DND-41 (cell line): ENCODE measurements around the gene KIF13A.

Source experiments
- EZH2 ChIP-seq: IDR thresholded peaks from 3 replicates; pipeline ENCODE4 v1.6.1; 2012; ENCODE audit warnings: borderline replicate concordance, low read depth, mild to moderate bottlenecking, moderate library complexity, low read length, inconsistent platforms; ENCODE audit not compliant: severe bottlenecking
- TF ChIP-seq, protein P1 (sequence below): IDR thresholded peaks from 2 replicates; pipeline ENCODE4 v1.5.1; 2012; ENCODE audit warnings: borderline replicate concordance, low read length, moderate library complexity, mild to moderate bottlenecking; ENCODE audit not compliant: poor library complexity, severe bottlenecking; ENCODE audit errors: extremely low read depth

DNA sequence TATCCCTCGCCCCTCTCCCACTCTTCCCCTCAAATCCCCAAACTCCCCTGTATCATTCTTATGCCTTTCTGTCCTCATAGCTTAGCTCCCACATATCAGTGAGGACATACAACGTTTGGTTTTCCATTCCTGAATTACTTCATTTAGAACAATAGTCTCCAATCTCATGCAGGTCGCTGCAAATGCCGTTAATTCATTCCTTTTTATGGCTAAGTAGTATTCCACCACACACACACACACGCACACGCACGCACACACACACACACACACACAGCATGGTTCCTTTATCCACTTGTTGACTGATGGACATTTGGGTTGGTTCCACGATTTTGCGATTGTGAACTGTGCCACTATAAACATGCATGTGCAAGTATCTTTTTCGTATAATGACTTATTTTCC lies 112.7 kb downstream of the KIF13A start:
- TF ChIP-seq EZH2: no peak
- TF ChIP-seq, protein P1, sequence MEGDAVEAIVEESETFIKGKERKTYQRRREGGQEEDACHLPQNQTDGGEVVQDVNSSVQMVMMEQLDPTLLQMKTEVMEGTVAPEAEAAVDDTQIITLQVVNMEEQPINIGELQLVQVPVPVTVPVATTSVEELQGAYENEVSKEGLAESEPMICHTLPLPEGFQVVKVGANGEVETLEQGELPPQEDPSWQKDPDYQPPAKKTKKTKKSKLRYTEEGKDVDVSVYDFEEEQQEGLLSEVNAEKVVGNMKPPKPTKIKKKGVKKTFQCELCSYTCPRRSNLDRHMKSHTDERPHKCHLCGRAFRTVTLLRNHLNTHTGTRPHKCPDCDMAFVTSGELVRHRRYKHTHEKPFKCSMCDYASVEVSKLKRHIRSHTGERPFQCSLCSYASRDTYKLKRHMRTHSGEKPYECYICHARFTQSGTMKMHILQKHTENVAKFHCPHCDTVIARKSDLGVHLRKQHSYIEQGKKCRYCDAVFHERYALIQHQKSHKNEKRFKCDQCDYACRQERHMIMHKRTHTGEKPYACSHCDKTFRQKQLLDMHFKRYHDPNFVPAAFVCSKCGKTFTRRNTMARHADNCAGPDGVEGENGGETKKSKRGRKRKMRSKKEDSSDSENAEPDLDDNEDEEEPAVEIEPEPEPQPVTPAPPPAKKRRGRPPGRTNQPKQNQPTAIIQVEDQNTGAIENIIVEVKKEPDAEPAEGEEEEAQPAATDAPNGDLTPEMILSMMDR: no peak
